Body of pancreas (tissue), 4 donors: ENCODE measurements around the gene RPRD1A. TPM values are rescaled to one million over a fixed set of nuclear protein-coding genes. Genes with fewer than 3 reads are reported as not detected.
"Not testable (repeated sequence)": the region's sequence is repeated elsewhere in the genome, so short reads cannot be mapped to it uniquely, and the experiment has no call there.

ENCODE experiments used
- ATAC-seq: fragments of 150-250 bp; one replicate; pipeline ENCODE4 v1.9.1; 2016
- DNase-seq, 4 donors: peaks; one replicate each; pipeline ENCODE4 v3.0.0-alpha.2; 2019
- H3K27ac ChIP-seq, 4 donors: fragments of 200-600 bp; sonication (generic); 1 replicate in 3 of 4; 2 replicates in 1 of 4; pipeline versions ENCODE4 v1.5.1 to v1.6.1; 2016 to 2019; ENCODE audit warnings: mild to moderate bottlenecking in 1 of 4, mixed read lengths in 1 of 4, moderate library complexity in 1 of 4
- H3K27me3 ChIP-seq, 2 donors: fragments of 200-600 bp; sonication (generic); one replicate each; pipeline ENCODE4 v1.6.0; 2016; ENCODE audit warnings: mild to moderate bottlenecking in 1 of 2
- H3K36me3 ChIP-seq, 2 donors: fragments of 200-600 bp; sonication (generic); replicated peaks in 1 of 2; 2 replicates each; pipeline ENCODE4 v1.5.1; 2016; ENCODE audit warnings: low read depth in 2 of 2; ENCODE audit not compliant: insufficient read depth in 1 of 2
- H3K4me1 ChIP-seq: fragments of 200-600 bp; sonication (generic); one replicate; pipeline ENCODE4 v1.6.0; 2016
- H3K4me3 ChIP-seq, 2 donors: fragments of 200-600 bp; sonication (generic); 1 replicate in 1 of 2; 2 replicates in 1 of 2; pipeline ENCODE4 v1.5.1; 2016 to 2019
- H3K9me3 ChIP-seq, 3 donors: fragments of 200-600 bp; sonication (generic); 1 replicate in 2 of 3; 2 replicates in 1 of 3; pipeline ENCODE4 v1.5.1; 2016
- POLR2A ChIP-seq, 3 donors: fragments of 450-650 bp; IDR thresholded peaks; one replicate each; pipeline ENCODE4 v1.6.1; 2016; ENCODE audit warnings: antibody characterized with exemption in 3 of 3, mild to moderate bottlenecking in 2 of 3
- whole genome bisulfite sequencing, 2 donors: methylation state at CpG; one replicate each; pipeline ENCODE4 v1.1.5; 2017; 5-methylcytosine and 5-hydroxymethylcytosine counted together
- intact Hi-C: fragments of 100-400 bp; cut with DNase I; formaldehyde crosslinking; loops from one replicate; pipeline ENCODE4 v1.15.1; 2023
- total RNA-seq, 2 donors: library from RNA; depleted of rRNA; stranded (reverse); fragments of >200 nt; gene quantifications; one replicate each; pipeline ENCODE4 v1.1.0, GENCODE V29; 2016
- TF ChIP-seq, protein P1 (sequence below), 7 experiments: fragments of 450-650 bp in 4 of 7; fragments of 200-600 bp in 3 of 7; sonication (generic) in 3 of 7; IDR thresholded peaks; one replicate each; pipeline ENCODE4 v1.5.1; 2016 to 2019; ENCODE audit warnings: antibody characterized with exemption in 7 of 7

RPRD1A gene
- total RNA-seq, 2 donors from 2014 or later: 36.3 to 66.6 TPM

GRCh38 chr18:36101943-36102342 is 34.6 kb upstream of the RPRD1A start:
- ATAC-seq: no peak
- Histone ChIP-seq H3K27me3 (no peaks in the 10 kb centered on the region), H3K9me3 (no peaks in the 10 kb centered on the region), H3K4me1 (no peaks in the 10 kb centered on the region), H3K27ac (no peak overlapping the region), H3K4me3 (no peak overlapping the region), H3K36me3 (no peaks in the 10 kb centered on the region)
- TF ChIP-seq, protein P1, sequence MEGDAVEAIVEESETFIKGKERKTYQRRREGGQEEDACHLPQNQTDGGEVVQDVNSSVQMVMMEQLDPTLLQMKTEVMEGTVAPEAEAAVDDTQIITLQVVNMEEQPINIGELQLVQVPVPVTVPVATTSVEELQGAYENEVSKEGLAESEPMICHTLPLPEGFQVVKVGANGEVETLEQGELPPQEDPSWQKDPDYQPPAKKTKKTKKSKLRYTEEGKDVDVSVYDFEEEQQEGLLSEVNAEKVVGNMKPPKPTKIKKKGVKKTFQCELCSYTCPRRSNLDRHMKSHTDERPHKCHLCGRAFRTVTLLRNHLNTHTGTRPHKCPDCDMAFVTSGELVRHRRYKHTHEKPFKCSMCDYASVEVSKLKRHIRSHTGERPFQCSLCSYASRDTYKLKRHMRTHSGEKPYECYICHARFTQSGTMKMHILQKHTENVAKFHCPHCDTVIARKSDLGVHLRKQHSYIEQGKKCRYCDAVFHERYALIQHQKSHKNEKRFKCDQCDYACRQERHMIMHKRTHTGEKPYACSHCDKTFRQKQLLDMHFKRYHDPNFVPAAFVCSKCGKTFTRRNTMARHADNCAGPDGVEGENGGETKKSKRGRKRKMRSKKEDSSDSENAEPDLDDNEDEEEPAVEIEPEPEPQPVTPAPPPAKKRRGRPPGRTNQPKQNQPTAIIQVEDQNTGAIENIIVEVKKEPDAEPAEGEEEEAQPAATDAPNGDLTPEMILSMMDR (IDR thresholded peaks at IDR 0.05): no peak
- TF ChIP-seq POLR2A (IDR thresholded peaks at IDR 0.05): no peak
- intact Hi-C loops: no loop called here
- no peak for DNase-seq
- WGBS, 2 donors: 92 to 94% methylated on average over 7 of the region's 7 CpGs

GRCh38 chr18:36099311-36099710 is 32.0 kb upstream of the RPRD1A start:
- intact Hi-C loops: loop anchor here (10.0 kb wide), 1 partner anchor 475 kb away; no protein-coding TSS in a partner anchor
- ATAC-seq: no peak
- Histone ChIP-seq H3K27me3 (no peaks in the 10 kb centered on the region), H3K27ac (no peak overlapping the region), H3K36me3 (no peaks in the 10 kb centered on the region), H3K9me3 (no peaks in the 10 kb centered on the region), H3K4me3 (no peak overlapping the region), H3K4me1 (no peaks in the 10 kb centered on the region)
- TF ChIP-seq POLR2A (IDR thresholded peaks at IDR 0.05): no peak
- TF ChIP-seq, protein P1 (IDR thresholded peaks at IDR 0.05): no peak
- no peak for DNase-seq

- H3K27ac ChIP-seq: no peak overlapping the region
- intact Hi-C loops: loop anchor here (10.0 kb wide), 1 partner anchor 478 kb away; no protein-coding TSS in a partner anchor
- H3K27me3 ChIP-seq: no peaks in the 10 kb centered on the region
- no peaks in the 10 kb centered on the region for H3K4me1 ChIP-seq
- DNase-seq: no peak
- H3K9me3 ChIP-seq: no peaks in the 10 kb centered on the region
- H3K36me3 ChIP-seq: no peaks in the 10 kb centered on the region
- no peak for TF ChIP-seq POLR2A (IDR thresholded peaks at IDR 0.05)
- TF ChIP-seq, protein P1 (IDR thresholded peaks at IDR 0.05): no peak
- ATAC-seq: no peak
- H3K4me3 ChIP-seq: no peak overlapping the region
Measured at GRCh38 chr18:36096955-36097354, 29.6 kb upstream of the RPRD1A start.

DNA sequence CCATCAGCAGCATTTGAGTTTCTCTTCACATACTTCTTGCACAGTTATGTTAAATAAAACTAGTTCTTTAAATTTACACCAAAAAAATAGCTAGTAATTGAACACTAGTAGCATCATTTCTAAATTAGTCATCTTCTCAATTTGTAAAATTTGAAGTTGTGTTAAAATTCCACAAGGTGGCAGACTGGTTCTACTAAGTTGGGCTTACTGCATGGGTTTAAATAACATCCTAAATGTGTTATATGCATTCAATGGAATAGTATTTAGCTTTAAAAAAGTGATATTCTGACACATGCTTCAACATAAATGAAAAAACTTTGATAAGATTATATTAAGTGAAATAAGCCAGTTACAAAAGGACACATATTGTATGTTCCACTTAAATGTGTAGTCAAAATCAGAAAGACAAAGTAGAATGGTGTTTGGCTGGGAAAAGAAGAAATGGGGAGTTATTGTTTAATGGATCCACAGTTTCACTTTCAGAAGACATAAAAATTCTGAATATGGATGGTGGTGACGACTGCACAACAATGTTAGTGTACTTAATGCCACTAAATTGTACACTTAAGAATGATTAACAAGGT is 28.7 kb upstream of the RPRD1A start:
- H3K4me3 ChIP-seq: no peak overlapping the region
- ATAC-seq: no peak
- intact Hi-C loops: loop anchor here (10.0 kb wide), 1 partner anchor 479 kb away; no protein-coding TSS in a partner anchor
- DNase-seq: no peak
- no peaks in the 10 kb centered on the region for H3K27me3 ChIP-seq
- no peak for TF ChIP-seq POLR2A (IDR thresholded peaks at IDR 0.05)
- TF ChIP-seq, protein P1 (IDR thresholded peaks at IDR 0.05): peak; percentile 16 to 73 (median 57)
- no peaks in the 10 kb centered on the region for H3K36me3 ChIP-seq
- no peaks in the 10 kb centered on the region for H3K4me1 ChIP-seq
- H3K9me3 ChIP-seq: no peaks in the 10 kb centered on the region
- no peak overlapping the region for H3K27ac ChIP-seq
- WGBS, 2 donors: 16 to 30% methylated on average over 1 of the region's 1 CpG

DNA sequence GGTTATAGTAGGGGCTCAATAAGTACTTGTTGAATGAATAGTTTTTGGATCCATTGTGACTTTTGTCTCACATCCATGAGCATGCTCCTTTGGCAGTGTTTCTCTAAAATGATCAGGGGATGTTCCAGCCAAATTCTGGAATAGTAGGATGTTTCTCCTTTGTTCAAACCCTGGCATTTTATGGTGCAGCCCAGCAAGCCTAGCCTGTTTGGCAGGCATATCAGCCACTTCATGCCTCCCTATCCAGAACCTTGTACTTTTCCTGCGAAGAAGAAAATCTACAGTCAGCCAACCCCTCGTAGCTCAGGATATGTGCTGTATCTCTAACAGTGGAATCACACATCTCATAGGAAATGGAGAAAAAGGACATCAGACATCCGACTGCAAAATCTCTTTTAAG is 27.1 kb upstream of the RPRD1A start:
- DNase-seq (no peak), ATAC-seq (no peak)
- no peak overlapping the region for H3K27ac ChIP-seq
- no peaks in the 10 kb centered on the region for H3K4me1 ChIP-seq
- WGBS, 2 donors: 38% methylated on average over 3 of the region's 3 CpGs
- intact Hi-C loops: loop anchor here (5.0 to 10.0 kb wide), 2 partner anchors 188 to 480 kb away; no protein-coding TSS in a partner anchor
- TF ChIP-seq, protein P1 (IDR thresholded peaks at IDR 0.05): no peak
- TF ChIP-seq POLR2A (IDR thresholded peaks at IDR 0.05): no peak
- no peak overlapping the region for H3K4me3 ChIP-seq
- no peaks in the 10 kb centered on the region for H3K9me3 ChIP-seq
- H3K36me3 ChIP-seq: no peaks in the 10 kb centered on the region
- no peaks in the 10 kb centered on the region for H3K27me3 ChIP-seq

DNA sequence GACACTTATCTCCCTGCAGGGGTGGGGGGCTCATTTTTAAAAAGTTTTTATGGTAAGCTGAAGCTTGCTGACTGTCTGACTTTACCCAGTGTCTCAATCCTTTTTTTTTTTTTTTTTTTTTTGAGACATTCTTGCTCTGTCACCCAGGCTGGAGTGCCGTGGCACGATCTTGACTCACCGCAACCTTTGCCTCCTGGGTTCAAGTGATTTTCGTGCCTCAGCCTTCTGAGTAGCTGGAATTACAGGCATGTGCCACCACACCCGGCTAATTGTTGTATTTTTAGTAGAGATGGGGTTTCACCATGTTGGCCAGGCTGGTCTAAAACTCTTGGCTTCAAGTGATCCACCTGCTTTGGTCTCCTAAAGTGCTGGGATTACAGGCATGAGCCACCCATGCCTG is 24.8 kb upstream of the RPRD1A start:
- DNase-seq, H3K4me3 ChIP-seq, ATAC-seq, H3K36me3 ChIP-seq, H3K27me3 ChIP-seq, H3K4me1 ChIP-seq, H3K27ac ChIP-seq, H3K9me3 ChIP-seq: not testable (repeated sequence)
- 61 to 75% methylated on average over 5 of the region's 5 CpGs for WGBS, 2 donors
- intact Hi-C loops: loop anchor here (5.0 to 10.0 kb wide), 2 partner anchors 190 to 483 kb away; no protein-coding TSS in a partner anchor
